ENCODE results near the gene MC2R. TPM values are rescaled to one million over a fixed set of nuclear protein-coding genes. Genes with fewer than 3 reads are reported as not detected.

The MC2R gene
- polyA plus RNA-seq, 1 donor from 2014 or later = not detected

GRCh38 chr18:13917401-13917800, 2.1 kb upstream of the MC2R start:
- Histone ChIP-seq H4K20me1 (ENCODE audit: insufficient read depth) (no peaks in the 10 kb centered on the region), H3K9me3 (ENCODE audit: low read length) (no peaks in the 10 kb centered on the region), H3K27me3 (ENCODE audit: insufficient read depth, low read depth, low read length) (no peaks in the 10 kb centered on the region), H3K79me2 (replicated peaks; ENCODE audit: insufficient read depth, low read length) (no peaks in the 10 kb centered on the region), H3K27ac (ENCODE audit: low read length) (no peak overlapping the region), H3K9me2 (ENCODE audit: insufficient read depth, low read length) (no peaks in the 10 kb centered on the region), H3K4me2 (ENCODE audit: low read length) (no peak overlapping the region), H3K9ac (ENCODE audit: low read length) (no peak overlapping the region), H3K4me3 (ENCODE audit: low read length) (no peak overlapping the region), H3K36me3 (ENCODE audit: insufficient read depth, low read length) (no peaks in the 10 kb centered on the region), H3F3A (ENCODE audit: insufficient read depth, low read length, poor library complexity, severe bottlenecking) (no peaks in the 10 kb centered on the region), H2AFZ (ENCODE audit: low read depth, low read length) (no peak overlapping the region)
- TF ChIP-seq EZH2 (IDR thresholded peaks at IDR 0.05; ENCODE audit: borderline replicate concordance, insufficient read depth, low read length, poor library complexity, severe bottlenecking) = no peak
- no peak for TF ChIP-seq MXI1 (conservative IDR thresholded peaks at IDR 0.05; ENCODE audit: poor library complexity, severe bottlenecking)

DNA sequence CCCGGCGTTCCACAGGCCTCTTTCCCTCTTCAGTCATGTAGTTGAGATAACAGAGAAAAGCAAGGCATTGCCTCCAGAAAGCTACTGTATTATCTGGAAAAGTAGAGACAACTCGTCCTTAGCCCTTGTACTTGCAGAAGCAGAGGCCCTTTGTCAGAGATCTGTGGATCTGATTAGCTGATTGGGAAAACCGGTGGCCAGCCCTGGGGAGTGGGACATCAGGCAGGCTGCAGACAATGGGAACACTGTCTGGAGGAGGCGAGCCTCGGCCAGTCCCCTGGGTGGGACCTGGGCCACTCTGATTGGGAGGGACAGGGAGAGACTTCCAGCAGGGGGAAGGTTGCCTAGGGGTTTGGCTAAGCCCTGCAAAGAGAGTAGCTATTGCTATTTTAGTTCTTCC, 1.2 kb upstream of the MC2R start:
- no peaks in the 10 kb centered on the region for H3K9me3 ChIP-seq (ENCODE audit: low read length)
- no peak overlapping the region for H3K4me2 ChIP-seq (ENCODE audit: low read length)
- no peak for TF ChIP-seq REST (IDR thresholded peaks at IDR 0.05; ENCODE audit: borderline replicate concordance)
- no peak for TF ChIP-seq POLR2AphosphoS5 (IDR thresholded peaks at IDR 0.05)
- TF ChIP-seq MXI1 (conservative IDR thresholded peaks at IDR 0.05; ENCODE audit: poor library complexity, severe bottlenecking) = no peak
- no peak for TF ChIP-seq EP300 (conservative IDR thresholded peaks at IDR 0.05; ENCODE audit: poor library complexity, severe bottlenecking)
- no peak for TF ChIP-seq RAD21 (conservative IDR thresholded peaks at IDR 0.05)
- TF ChIP-seq TAF1 (IDR thresholded peaks at IDR 0.05; ENCODE audit: low read depth) = no peak
- TF ChIP-seq EZH2 (IDR thresholded peaks at IDR 0.05; ENCODE audit: borderline replicate concordance, insufficient read depth, low read length, poor library complexity, severe bottlenecking) = no peak
- TF ChIP-seq, protein P1, sequence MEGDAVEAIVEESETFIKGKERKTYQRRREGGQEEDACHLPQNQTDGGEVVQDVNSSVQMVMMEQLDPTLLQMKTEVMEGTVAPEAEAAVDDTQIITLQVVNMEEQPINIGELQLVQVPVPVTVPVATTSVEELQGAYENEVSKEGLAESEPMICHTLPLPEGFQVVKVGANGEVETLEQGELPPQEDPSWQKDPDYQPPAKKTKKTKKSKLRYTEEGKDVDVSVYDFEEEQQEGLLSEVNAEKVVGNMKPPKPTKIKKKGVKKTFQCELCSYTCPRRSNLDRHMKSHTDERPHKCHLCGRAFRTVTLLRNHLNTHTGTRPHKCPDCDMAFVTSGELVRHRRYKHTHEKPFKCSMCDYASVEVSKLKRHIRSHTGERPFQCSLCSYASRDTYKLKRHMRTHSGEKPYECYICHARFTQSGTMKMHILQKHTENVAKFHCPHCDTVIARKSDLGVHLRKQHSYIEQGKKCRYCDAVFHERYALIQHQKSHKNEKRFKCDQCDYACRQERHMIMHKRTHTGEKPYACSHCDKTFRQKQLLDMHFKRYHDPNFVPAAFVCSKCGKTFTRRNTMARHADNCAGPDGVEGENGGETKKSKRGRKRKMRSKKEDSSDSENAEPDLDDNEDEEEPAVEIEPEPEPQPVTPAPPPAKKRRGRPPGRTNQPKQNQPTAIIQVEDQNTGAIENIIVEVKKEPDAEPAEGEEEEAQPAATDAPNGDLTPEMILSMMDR (IDR thresholded peaks at IDR 0.05; ENCODE audit: poor library complexity, severe bottlenecking) = no peak
- no peak for TF ChIP-seq SMC3 (conservative IDR thresholded peaks at IDR 0.05; ENCODE audit: poor library complexity)
- H3K79me2 ChIP-seq (replicated peaks; ENCODE audit: insufficient read depth, low read length) = no peaks in the 10 kb centered on the region
- no peaks in the 10 kb centered on the region for H3F3A ChIP-seq (ENCODE audit: insufficient read depth, low read length, poor library complexity, severe bottlenecking)
- no peaks in the 10 kb centered on the region for H3K9me2 ChIP-seq (ENCODE audit: insufficient read depth, low read length)
- no peak overlapping the region for H3K27ac ChIP-seq (ENCODE audit: low read length)
- H4K20me1 ChIP-seq (ENCODE audit: insufficient read depth) = no peaks in the 10 kb centered on the region
- H3K4me3 ChIP-seq (ENCODE audit: low read length) = no peak overlapping the region
- no peaks in the 10 kb centered on the region for H3K27me3 ChIP-seq (ENCODE audit: insufficient read depth, low read depth, low read length)
- no peaks in the 10 kb centered on the region for H3K36me3 ChIP-seq (ENCODE audit: insufficient read depth, low read length)
- H2AFZ ChIP-seq (ENCODE audit: low read depth, low read length) = no peak overlapping the region
- no peak overlapping the region for H3K9ac ChIP-seq (ENCODE audit: low read length)

DNA sequence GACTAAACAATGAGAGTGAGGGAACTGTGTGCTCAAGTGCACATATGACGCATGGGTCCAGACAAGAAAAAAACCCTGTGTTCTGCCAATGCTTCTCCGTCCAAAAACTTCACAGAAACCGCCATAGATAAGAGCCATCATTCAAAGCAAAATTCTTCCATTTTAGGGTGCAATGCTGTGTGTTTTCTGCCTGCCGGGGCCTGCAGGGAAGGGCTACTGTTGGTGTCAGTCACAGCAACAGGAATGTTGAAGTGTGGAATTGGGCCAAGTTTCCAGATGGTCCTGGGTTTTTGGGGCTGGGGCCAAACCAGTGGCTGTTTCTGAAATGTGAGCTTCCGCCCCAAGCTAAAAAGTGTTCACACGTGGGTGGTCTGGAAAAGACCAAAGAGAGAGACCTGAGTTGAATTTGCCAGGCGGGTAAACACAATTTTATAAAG, 677 bp upstream of the MC2R start:
- Histone ChIP-seq H3K79me2 (replicated peaks; ENCODE audit: insufficient read depth, low read length) (no peaks in the 10 kb centered on the region), H3K4me2 (ENCODE audit: low read length) (no peak overlapping the region), H3K9ac (ENCODE audit: low read length) (no peak overlapping the region), H4K20me1 (ENCODE audit: insufficient read depth) (no peaks in the 10 kb centered on the region), H2AFZ (ENCODE audit: low read depth, low read length) (no peak overlapping the region), H3K27ac (ENCODE audit: low read length) (no peak overlapping the region), H3K4me3 (ENCODE audit: low read length) (no peak overlapping the region), H3K9me2 (ENCODE audit: insufficient read depth, low read length) (no peaks in the 10 kb centered on the region), H3K36me3 (ENCODE audit: insufficient read depth, low read length) (no peaks in the 10 kb centered on the region), H3K9me3 (ENCODE audit: low read length) (no peaks in the 10 kb centered on the region), H3F3A (ENCODE audit: insufficient read depth, low read length, poor library complexity, severe bottlenecking) (no peaks in the 10 kb centered on the region), H3K27me3 (ENCODE audit: insufficient read depth, low read depth, low read length) (no peaks in the 10 kb centered on the region)
- TF ChIP-seq POLR2AphosphoS5 (IDR thresholded peaks at IDR 0.05) (no peak), EZH2 (IDR thresholded peaks at IDR 0.05; ENCODE audit: borderline replicate concordance, insufficient read depth, low read length, poor library complexity, severe bottlenecking) (no peak), TAF1 (IDR thresholded peaks at IDR 0.05; ENCODE audit: low read depth) (no peak), MXI1 (conservative IDR thresholded peaks at IDR 0.05; ENCODE audit: poor library complexity, severe bottlenecking) (no peak), REST (IDR thresholded peaks at IDR 0.05; ENCODE audit: borderline replicate concordance) (no peak), EP300 (conservative IDR thresholded peaks at IDR 0.05; ENCODE audit: poor library complexity, severe bottlenecking) (no peak)
